PC-9 (cell line): ENCODE results near the gene IRX3. TPM values are rescaled to one million over a fixed set of nuclear protein-coding genes. Genes with fewer than 3 reads are reported as not detected.

ENCODE experiments used
- BruUV-seq: library from RNA; stranded (reverse); fragments of 400-500 nt; replicated peaks from 2 replicates; lab custom pipeline; 2021; lab: Mats Ljungman, UMichigan
- CTCF ChIA-PET: fragments of 300-600 bp; sonication (Branson Sonifier 250); formaldehyde crosslinking; loops from one replicate; lab custom pipeline; 2022; ENCODE audit warnings: antibody characterized with exemption; lab: Charles Lee
- POLR2A ChIA-PET: fragments of 300-600 bp; sonication (Branson Sonifier 250); formaldehyde crosslinking; loops from one replicate; lab custom pipeline; 2022; ENCODE audit warnings: antibody characterized with exemption; ENCODE audit not compliant: unreplicated experiment; lab: Charles Lee
- DNase-seq, 2 experiments: peaks; one replicate each; pipeline versions ENCODE4 v3.0.0 to v3.0.0-alpha.2; 2015 to 2022; ENCODE audit warnings: mixed read lengths in 1 of 2
- H2AFZ ChIP-seq: fragments of 200-600 bp; sonication (generic); 2 replicates; pipeline ENCODE4 v1.8.1; 2017; ENCODE audit warnings: antibody characterized with exemption
- H3F3A ChIP-seq: fragments of 200-600 bp; sonication (generic); 2 replicates; pipeline ENCODE4 v1.8.1; 2017; ENCODE audit warnings: antibody characterized with exemption, mild to moderate bottlenecking, low read depth; ENCODE audit not compliant: insufficient read depth
- H3K27ac ChIP-seq: fragments of 200-600 bp; sonication (generic); 2 replicates; pipeline ENCODE4 v1.6.1; 2016; ENCODE audit warnings: mixed run types
- H3K27me3 ChIP-seq: fragments of 200-600 bp; sonication (generic); 2 replicates; pipeline ENCODE4 v1.6.1; 2016; ENCODE audit warnings: low read depth, mixed run types; ENCODE audit not compliant: insufficient read depth
- H3K36me3 ChIP-seq: fragments of 200-600 bp; sonication (generic); 2 replicates; pipeline ENCODE4 v1.6.1; 2016; ENCODE audit warnings: low read depth, mixed run types
- H3K4me1 ChIP-seq: fragments of 200-600 bp; sonication (generic); replicated peaks from 2 replicates; pipeline ENCODE4 v1.6.1; 2016; ENCODE audit warnings: mixed run types; ENCODE audit not compliant: insufficient read depth
- H3K4me2 ChIP-seq: fragments of 200-600 bp; sonication (generic); 2 replicates; pipeline ENCODE4 v1.6.1; 2017; ENCODE audit warnings: mixed run types
- H3K4me3 ChIP-seq: fragments of 200-600 bp; sonication (generic); 2 replicates; pipeline ENCODE4 v1.6.1; 2016; ENCODE audit warnings: mixed run types
- H3K79me2 ChIP-seq: fragments of 200-600 bp; sonication (generic); 2 replicates; pipeline ENCODE4 v1.6.1; 2017; ENCODE audit warnings: low read depth, mixed run types
- H3K9me2 ChIP-seq: fragments of 200-600 bp; sonication (generic); 2 replicates; pipeline ENCODE4 v1.8.1; 2017; ENCODE audit warnings: mild to moderate bottlenecking; ENCODE audit not compliant: insufficient read depth
- H3K9me3 ChIP-seq: fragments of 200-600 bp; sonication (generic); 2 replicates; pipeline ENCODE4 v1.8.1; 2016; ENCODE audit warnings: low read depth; ENCODE audit not compliant: insufficient read depth
- H4K20me1 ChIP-seq: fragments of 200-600 bp; sonication (generic); 2 replicates; pipeline ENCODE4 v1.8.1; 2017; ENCODE audit not compliant: insufficient read depth
- EZH2 ChIP-seq: fragments of 200-600 bp; sonication (generic); IDR thresholded peaks from 2 replicates; pipeline ENCODE4 v1.8.0; 2017; ENCODE audit warnings: antibody characterized with exemption, low read depth
- intact Hi-C: fragments of 100-400 bp; cut with micrococcal nuclease; formaldehyde crosslinking; loops from one replicate; pipeline ENCODE4 v1.10.0; 2022; ENCODE audit not compliant: unreplicated experiment
- total RNA-seq: library from RNA; stranded (reverse); gene quantifications from 2 replicates; pipeline ENCODE4 v1.2.3, GENCODE V29; 2021
- TF ChIP-seq, protein P1 (sequence below): fragments of 200-600 bp; sonication (generic); conservative IDR thresholded peaks from 2 replicates; pipeline ENCODE4 v1.6.1; 2017; ENCODE audit warnings: mixed run types, antibody characterized with exemption, mild to moderate bottlenecking, moderate library complexity

Gene IRX3
- total RNA-seq, 1 experiment from 2014 or later = 13.1 TPM

DNA sequence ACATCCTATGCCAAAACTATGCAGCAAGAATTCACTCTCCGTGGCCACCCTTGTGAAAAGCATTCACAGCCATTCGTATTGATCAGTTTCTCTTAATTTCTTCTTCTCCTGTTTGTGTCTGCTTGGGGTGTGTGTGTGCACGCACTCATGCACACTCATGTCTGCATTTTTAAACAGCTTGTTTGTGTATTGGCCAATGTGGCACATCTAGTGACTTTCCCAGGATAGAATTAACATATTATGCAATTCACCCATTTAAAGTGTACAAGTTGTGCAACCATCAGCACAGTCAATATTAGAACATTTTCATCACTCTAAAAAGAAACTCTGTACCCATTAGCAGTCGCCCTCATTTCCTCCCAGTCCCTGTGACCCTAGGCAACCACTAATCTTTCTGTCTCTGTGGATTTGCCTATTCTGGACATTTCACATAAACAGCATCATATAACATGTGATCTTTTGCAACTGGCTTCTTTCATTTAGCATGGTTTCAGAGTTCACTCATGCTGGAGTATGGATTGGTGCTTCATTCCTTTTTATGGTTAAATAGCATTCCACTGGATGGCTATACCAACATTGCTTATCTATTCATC lies 20.1 kb downstream of the IRX3 start:
- POLR2A ChIA-PET = no interaction called here
- H3K27me3 ChIP-seq = no peaks in the 10 kb centered on the region

DNA sequence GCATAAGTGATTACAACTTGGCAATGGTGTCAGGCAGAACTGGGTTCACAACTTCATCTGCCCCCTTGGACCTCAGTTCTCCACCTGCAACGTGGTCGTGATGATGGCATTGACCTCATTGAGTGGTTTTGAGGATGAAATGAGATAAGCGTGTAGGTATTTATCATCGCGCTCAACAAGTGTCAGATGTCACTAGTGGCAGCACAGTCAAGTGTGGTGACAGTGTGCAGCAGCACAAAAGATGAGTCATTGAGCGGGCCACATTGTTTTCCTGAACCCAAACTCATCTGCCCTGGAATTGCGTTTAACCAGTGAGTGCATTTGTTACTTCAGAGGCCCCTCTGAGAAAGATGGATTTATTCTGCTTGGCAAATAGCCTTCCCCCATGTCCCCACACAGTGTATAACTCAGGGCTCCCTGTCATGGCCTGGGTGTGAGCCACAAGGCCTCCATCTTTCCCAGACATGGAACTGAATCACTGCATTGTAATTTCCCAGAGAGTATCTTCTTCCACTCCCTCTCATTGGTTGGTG lies 20.9 kb downstream of the IRX3 start:
- no peak for TF ChIP-seq EZH2
- TF ChIP-seq, protein P1, sequence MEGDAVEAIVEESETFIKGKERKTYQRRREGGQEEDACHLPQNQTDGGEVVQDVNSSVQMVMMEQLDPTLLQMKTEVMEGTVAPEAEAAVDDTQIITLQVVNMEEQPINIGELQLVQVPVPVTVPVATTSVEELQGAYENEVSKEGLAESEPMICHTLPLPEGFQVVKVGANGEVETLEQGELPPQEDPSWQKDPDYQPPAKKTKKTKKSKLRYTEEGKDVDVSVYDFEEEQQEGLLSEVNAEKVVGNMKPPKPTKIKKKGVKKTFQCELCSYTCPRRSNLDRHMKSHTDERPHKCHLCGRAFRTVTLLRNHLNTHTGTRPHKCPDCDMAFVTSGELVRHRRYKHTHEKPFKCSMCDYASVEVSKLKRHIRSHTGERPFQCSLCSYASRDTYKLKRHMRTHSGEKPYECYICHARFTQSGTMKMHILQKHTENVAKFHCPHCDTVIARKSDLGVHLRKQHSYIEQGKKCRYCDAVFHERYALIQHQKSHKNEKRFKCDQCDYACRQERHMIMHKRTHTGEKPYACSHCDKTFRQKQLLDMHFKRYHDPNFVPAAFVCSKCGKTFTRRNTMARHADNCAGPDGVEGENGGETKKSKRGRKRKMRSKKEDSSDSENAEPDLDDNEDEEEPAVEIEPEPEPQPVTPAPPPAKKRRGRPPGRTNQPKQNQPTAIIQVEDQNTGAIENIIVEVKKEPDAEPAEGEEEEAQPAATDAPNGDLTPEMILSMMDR = no peak
- ChIA-PET CTCF (no interaction called here), POLR2A (interaction anchor here (0.7 kb wide), 1 partner anchor 238 kb away, joined by 3 read pairs; no protein-coding TSS in a partner anchor)
- no peaks in the 10 kb centered on the region for H3K9me2 ChIP-seq
- no peaks in the 10 kb centered on the region for H3K36me3 ChIP-seq
- H3K9me3 ChIP-seq = no peaks in the 10 kb centered on the region
- peaks cover 9% of the 10 kb centered on the region; the same call in 1 of the 2 replicates for H3F3A ChIP-seq
- no peak overlapping the region for H3K4me2 ChIP-seq
- BruUV-seq = no TSS peak
- H3K4me1 ChIP-seq = peaks cover 13% of the 10 kb centered on the region; the same call in 1 of the 2 replicates
- no peaks in the 10 kb centered on the region for H3K79me2 ChIP-seq
- intact Hi-C loops = no loop called here
- no peaks in the 10 kb centered on the region for H4K20me1 ChIP-seq
- no peak overlapping the region for H2AFZ ChIP-seq
- DNase-seq = peak in 1 of 2 experiments; percentile 24
- H3K27me3 ChIP-seq = no peaks in the 10 kb centered on the region
- H3K27ac ChIP-seq = no peak overlapping the region
- no peak overlapping the region for H3K4me3 ChIP-seq

More for the DNA sequence above, 20.1 kb downstream of the IRX3 start:
- CTCF ChIA-PET = no interaction called here
- Histone ChIP-seq H3K9me2 (no peaks in the 10 kb centered on the region), H3K9me3 (no peaks in the 10 kb centered on the region), H2AFZ (no peak overlapping the region), H4K20me1 (no peaks in the 10 kb centered on the region), H3K79me2 (no peaks in the 10 kb centered on the region), H3K36me3 (no peaks in the 10 kb centered on the region), H3K4me2 (0 out of 2 replicates have a peak overlapping the region, but pooled peaks have one; percentile 7), H3F3A (peaks cover 9% of the 10 kb centered on the region; the same call in 1 of the 2 replicates), H3K4me3 (no peak overlapping the region), H3K4me1 (peaks cover 13% of the 10 kb centered on the region; the same call in 1 of the 2 replicates), H3K27ac (no peak overlapping the region)
- TF ChIP-seq EZH2 = no peak
- TF ChIP-seq, protein P1 = no peak
- peak in 1 of 2 experiments; percentile 55 for DNase-seq
- BruUV-seq = no TSS peak
- intact Hi-C loops = no loop called here

DNA sequence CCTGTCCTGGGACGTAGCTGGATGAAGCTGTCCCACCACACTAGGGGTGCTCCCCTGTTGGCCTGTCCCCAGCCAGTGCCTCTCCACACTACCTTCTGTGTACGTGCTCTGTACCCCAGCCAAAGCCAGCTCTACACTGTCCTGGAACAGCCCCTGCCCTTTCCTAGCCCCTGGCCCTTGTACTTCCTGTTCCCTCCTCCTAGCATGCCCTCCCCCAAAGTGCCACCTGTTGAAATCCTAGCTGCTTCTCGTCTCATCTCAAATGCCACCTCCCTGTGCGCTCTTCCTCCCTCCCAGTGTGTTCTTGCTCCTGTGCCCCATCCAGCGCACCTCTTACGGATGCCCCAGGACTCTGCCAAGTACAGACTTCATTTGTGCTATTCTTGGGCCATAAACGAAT lies 33.5 kb downstream of the IRX3 start:
- peaks cover 6% of the 10 kb centered on the region for H3F3A ChIP-seq
- BruUV-seq = no TSS peak
- ChIA-PET POLR2A (no interaction called here), CTCF (no interaction called here)
- H3K27ac ChIP-seq = no peak overlapping the region
- no peaks in the 10 kb centered on the region for H3K27me3 ChIP-seq
- H3K4me2 ChIP-seq = no peak overlapping the region; the same call in 1 of the 2 replicates
- no peak overlapping the region for H2AFZ ChIP-seq
- H3K9me2 ChIP-seq = no peaks in the 10 kb centered on the region
- H3K79me2 ChIP-seq = no peaks in the 10 kb centered on the region
- no peak overlapping the region for H3K4me3 ChIP-seq
- intact Hi-C loops = no loop called here
- H3K4me1 ChIP-seq = peaks cover 28% of the 10 kb centered on the region
- H4K20me1 ChIP-seq = no peaks in the 10 kb centered on the region
- no peak for DNase-seq
- no peak for TF ChIP-seq EZH2
- TF ChIP-seq, protein P1 = no peak
- no peaks in the 10 kb centered on the region for H3K9me3 ChIP-seq
- H3K36me3 ChIP-seq = no peaks in the 10 kb centered on the region
